Lung microvascular endothelial cell (primary cell): ENCODE data around the gene PHACTR1. TPM values are rescaled to one million over a fixed set of nuclear protein-coding genes. Genes with fewer than 3 reads are reported as not detected.
"Not testable (repeated sequence)": the region's sequence is repeated elsewhere in the genome, so short reads cannot be mapped to it uniquely, and the experiment has no call there.

Source experiments
- DNase-seq, 2 donors: peaks; one replicate each; pipeline versions ENCODE4 v3.0.0 to v3.0.0-alpha.2; 2010; ENCODE audit warnings: low read depth in 2 of 2
- total RNA-seq: library from RNA; depleted of rRNA; stranded (reverse); fragments of >200 nt; gene quantifications from 2 replicates; pipeline ENCODE4 v1.2.1, GENCODE V29; 2014

PHACTR1 gene
- total RNA-seq, 1 donor from 2014 or later: 0.40 TPM

- no peak for DNase-seq
These were observed 517.6 kb downstream of the PHACTR1 start for GRCh38 chr6:13234130-13234529.

DNA sequence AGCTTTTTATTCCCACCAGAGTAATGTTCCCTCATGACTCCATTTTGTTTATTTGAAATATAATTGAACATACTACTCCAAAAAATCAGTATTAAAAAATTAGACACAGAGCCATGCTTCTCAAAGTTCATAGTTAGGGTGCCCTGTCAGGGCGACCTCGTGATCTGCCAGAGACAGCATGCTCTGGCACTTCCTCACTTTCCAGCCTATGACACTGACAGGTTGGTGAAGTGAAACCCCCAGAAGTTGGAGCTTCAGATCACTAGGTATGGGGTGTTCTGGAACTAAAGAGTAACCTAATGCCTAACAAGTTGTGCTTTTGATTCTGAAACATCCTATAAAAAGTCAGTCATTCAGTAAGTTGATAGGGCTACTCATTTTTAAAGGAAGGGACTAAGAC is 518.8 kb downstream of the PHACTR1 start:
- no peak for DNase-seq

DNA sequence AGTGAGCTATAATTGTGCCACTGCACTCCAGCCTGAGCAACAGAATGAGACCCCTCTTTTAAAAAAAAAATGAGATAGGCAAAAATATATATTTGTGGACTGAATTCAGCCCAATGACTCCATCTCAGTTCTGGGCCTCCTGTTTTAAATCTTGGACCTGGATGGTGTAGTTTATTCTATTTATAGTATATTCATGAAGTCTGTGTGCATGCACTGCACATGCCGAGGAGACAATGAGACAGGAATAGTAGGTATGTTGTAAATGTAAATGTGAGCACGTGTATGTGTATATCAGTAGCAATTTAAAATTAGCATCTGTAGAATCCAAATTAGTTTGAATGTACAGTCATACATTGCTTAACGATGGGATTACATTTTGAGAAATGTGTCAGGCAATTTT is 520.8 kb downstream of the PHACTR1 start:
- DNase-seq: no peak

DNA sequence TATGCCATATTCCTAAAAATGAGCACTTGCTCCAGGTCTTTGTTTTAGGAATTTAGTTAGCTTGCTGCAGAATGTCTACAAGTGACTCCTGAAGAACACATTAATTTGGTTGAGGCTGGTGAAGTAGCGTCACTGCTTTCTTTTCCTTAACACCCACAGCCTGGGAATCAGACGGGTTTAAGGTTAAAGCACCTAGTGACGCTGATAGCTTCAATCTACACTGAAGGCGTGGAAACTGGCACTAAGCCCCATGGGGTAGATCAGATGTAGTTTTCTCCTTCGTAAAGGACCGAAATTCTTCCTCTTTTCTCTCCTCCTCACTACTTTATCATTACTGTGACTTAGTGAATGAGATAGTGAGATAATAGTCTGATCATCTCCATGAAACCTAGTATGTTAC is 521.5 kb downstream of the PHACTR1 start:
- no peak for DNase-seq

DNA sequence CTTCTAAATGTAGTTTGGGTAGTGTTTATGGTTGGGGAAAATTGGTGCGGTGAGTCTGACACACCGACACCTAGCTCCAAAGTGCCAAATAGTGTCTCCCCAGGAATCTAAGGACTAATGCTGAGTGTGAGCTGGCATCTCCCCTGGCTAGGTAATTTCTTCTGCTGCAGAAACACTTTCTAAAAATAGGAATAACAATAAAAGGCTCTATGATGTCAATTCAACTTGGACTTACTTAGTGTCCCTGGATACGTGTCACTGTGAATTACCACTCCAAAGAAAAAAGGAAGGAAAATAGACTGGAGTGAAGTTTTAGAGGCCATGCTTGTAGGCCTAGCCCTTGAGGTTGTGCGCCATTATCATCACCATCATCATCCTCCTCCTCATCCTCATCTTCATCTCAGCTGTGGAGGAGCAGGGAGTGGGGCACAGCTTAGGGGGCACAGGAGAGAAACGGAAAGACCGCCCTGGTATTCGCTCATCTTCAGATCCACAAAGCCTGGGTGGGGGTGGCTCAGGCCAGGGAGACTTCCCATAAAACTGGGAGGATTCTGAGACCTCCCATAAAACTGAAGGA is 522.2 kb downstream of the PHACTR1 start:
- no peak for DNase-seq

DNA sequence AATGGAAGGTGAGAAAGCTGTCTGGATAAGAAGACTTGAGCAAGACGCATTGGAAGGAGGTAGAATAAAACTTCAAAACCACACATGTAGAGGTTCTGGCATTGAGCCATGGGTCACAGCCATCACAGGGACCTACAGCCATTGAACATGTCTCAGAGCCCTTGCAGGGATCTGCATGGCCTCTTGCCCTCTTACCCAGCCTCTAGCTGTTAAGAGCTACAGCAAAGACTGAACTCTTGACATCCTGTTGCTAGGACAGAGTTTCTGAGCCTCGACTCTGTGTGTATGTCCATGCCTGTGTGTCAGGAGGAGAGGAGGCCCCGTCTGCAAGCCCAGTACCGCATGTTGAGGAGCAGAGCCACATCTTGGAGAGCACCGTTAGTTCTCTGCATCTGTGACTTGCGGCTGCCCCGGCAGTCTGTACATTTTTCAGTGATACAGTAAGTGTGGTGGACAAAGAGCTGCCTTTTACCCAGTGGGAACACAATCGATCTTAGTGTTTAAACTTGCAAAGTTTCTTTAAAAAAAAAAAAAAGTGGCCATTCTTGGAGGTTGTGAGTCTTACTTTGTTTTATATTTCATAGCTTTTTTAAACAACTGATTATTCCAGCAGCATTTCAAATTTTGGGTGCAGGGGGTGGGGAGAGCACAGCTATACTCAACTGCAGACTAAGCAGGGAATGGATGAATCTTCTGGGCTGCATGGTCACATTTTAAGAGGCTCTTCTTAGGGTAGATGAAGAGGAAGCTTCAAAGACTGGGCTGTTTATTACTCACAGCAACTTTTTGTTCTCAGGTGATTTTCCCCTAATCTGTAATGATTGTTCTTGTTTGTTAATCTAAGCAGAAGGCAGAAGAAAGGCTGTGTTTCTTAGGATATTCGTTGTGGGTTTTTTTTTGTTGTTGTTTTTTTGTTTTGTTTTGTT is 523.2 kb downstream of the PHACTR1 start:
- no peak for DNase-seq

DNA sequence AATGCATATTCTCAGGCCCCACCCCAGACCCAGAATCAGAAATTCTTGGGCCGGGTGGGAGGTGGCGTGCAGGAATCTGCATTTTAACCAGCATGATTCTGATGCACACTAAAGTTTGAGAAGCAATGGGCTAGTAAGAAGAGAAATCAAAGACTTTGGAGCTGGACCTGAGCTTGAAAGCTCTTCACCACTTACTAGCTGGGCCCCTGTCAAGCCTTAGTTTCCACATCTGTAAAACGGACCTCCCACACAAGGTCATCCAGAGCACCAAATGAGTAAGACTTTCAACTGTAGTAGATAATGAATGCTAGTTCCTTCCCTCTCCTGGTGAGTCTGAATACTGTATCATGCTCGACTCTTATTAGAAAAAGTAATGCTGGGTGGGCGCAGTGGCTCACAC is 524.8 kb downstream of the PHACTR1 start:
- DNase-seq: no peak

DNA sequence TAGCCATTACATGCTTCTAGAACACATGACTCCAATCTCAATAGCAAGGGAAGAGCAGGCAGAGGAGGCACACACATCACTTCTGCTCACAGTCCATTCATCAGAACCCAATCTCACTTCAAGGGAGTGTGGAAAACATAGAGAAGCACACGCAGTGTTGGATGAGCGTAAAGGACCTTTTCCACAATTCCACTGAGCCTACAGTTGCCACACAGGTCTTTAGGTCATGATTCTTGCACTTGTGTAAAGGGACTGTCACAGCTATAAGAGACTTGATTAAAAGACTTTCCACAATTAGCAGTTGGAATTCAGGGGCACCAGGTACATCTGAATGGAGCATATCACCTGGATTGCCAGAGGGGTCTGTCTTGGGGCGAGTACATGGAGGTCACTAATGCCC is 525.6 kb downstream of the PHACTR1 start:
- no peak for DNase-seq

DNA sequence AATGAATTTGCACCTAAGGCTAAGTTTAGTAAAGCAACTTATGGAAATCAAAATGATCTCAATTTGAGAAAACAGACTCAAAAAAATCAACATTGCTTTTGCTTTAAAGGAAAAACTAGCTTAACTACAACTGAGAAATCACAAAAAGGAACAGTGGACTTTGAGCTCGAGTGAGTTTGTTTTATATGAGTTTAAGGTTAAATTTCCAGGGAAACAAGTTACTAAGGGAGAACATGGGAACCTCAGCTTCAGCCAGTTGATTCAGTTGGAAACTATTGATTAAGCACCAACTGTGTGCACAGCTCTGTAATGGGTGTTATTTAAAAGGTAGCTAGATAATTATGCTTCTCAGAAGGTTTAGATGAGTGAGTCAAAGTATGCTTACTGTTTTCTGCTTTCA is 526.0 kb downstream of the PHACTR1 start:
- no peak for DNase-seq

- peak in 1 of 2 donors; percentile 23 for DNase-seq
These were observed 526.5 kb downstream of the PHACTR1 start for GRCh38 chr6:13243033-13243432.

DNA sequence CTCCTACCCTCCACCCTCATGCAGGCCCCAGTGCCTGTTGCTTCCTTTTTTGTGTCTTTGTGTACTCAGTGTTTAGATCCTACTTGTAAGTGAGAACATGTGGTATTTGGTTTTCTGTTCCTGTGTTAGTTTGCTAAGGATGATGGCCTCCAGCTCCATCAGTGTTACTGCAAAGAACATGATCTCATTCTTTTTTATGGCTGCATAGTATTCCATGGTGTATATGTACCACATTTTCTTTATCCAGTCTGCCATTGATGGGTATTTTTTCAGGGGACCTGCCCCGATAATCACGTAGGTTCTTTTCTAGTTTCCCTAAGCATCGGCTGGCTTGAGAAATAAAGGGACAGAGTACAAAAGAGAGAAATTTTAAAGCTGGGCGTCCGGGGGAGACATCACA is 527.2 kb downstream of the PHACTR1 start:
- DNase-seq: not testable (repeated sequence)

DNA sequence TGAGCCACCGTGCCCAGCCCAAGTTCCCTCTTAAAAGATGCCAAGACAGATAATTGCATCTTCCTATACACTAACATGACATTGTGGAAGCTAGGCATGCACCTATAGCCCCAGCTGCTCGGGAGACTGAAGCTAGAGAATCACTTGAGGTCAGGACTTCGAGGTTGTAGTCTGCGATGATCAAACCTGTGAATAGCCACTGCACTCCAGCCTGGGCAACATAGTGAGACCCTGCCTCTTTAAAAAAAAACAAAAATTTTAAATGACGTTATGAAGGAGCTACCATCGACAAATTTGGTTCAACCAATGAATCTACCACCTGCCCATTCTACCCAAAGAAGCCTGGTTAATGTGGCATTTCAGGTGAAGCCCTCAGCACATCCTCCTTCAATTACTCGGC is 531.1 kb downstream of the PHACTR1 start:
- no peak for DNase-seq

DNA sequence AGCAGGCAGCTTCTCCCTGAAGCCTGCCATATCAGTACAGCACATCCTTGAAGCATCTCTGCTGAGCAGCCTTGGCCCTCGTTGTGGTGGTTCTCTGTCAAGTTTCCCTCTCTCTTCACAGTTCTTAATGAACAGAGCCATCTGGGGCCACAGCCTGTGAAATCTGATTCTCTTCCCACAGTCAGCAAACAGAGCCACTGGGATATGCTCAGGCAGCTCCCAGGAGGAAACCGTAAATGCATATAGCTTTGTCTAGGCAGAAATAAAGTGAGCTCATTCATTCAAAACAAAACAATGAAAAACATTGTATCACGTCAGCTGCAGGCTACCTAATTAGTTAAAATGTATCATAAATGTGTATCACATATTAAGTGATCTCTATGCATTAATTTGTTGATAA is 531.5 kb downstream of the PHACTR1 start:
- peak; percentile 10 to 29 for DNase-seq

DNA sequence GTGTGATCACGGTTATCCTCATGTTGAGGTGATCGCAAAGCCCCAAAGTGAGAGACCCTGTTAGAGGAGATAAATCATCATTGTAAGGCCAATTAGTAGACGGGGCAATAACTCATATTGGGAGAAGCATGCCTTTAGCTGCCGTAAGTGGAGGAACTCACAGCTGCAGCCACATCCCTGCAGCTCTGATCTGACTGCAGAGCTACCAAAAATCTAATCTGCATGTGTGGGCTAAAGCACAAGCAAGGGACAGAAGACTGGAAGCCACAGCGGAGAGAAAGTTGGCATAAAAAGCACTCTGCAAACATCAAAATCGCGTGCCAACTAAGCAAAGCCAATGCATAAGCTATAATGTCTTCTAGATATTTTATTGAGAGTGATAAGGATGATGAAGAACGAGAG is 532.0 kb downstream of the PHACTR1 start:
- DNase-seq: no peak

DNA sequence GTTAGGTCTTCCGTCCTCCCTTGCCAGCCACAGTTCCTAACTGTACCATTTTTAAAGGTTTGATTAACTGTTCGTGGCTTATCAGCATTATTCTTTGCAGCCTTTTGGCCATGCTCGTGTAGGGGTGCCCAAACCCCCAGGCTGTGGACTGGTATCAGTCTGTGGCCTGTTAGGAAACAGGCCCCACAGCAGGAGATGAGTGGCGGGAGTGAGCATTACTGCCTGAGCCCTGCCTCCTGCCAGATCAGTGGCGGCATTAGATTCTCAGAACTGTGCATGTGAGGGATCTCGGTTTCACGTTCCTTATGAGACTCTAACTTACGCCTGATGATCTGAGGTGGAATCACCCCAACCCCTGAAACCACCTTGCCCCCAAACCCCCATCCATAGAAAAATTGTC is 532.4 kb downstream of the PHACTR1 start:
- no peak for DNase-seq

- DNase-seq: no peak
These were observed 533.2 kb downstream of the PHACTR1 start for GRCh38 chr6:13249817-13250216.

DNA sequence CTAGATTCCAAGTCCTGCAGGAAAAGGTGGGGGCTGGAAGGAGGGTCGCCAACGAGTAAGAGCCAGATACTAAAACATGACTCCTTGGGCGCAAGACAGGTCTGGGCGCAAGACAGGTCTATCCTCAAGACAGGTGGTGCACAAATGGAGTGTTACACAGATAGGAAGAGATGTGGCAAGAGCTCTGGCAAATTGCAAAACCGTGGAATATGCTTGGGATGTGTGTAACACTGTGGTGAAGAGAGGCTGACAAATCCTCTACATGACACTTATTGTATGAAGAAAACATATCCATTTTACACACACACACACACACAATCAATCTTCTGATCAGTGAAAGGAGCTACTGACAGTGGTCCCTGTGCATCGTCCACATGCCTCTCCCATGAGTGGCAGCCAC is 534.1 kb downstream of the PHACTR1 start:
- no peak for DNase-seq

- no peak for DNase-seq
These were observed 534.7 kb downstream of the PHACTR1 start for GRCh38 chr6:13251242-13251641.

- no peak for DNase-seq
These were observed 536.2 kb downstream of the PHACTR1 start for GRCh38 chr6:13252790-13253189.

- DNase-seq: no peak
These were observed 536.7 kb downstream of the PHACTR1 start for GRCh38 chr6:13253272-13253671.

DNA sequence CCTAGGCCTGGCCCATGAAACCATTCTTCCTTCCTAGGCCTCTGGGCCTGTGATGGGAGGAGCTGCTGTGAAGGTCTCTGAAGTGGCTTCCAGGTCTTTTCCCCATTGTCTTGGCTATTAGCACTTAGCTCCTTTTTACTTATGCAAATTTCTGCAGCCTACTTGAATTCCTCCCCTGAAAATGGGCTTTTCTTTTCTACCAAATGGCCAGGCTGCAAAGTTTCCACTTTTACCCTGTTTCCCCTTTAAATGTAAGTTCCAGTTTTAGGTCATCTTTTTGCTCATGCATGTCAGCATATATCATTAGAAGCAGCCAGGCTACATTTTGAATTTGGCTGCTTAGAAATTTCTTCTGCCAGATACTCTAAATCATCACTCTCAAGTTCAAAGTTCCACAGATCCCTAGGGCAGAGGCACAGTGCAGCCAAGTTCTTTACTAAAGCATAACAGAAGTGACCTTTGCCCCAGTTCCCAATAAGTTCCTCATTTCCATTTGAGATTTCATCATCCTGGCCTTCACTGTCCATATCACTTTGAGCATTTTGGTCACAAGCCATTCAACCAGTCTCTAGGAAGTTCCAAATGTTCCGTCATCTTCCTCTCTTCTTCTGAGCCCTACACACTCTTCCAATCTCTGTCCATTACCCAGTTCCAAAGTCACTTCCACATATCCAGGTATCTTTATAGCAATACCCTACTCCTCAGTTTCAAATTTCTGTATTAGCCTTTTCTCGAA is 539.9 kb downstream of the PHACTR1 start:
- no peak for DNase-seq

DNA sequence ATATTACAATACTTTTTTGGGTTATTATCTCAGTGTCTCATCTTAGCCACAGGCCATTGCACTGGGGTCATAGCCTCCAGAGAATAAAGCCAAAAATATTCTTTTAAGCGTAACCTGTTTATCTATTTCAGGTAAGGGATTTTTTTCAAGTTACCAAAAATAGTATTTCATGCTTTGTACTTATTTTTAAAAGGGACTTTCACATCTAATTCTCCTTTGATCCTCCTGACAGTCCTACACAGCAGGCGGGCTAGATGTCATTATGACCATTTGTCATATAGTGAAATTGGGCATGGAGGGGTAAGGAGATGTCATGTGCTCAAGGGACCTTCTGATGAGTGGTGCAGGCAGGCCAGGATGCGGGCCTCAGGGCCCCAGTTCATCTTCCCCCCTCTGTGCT is 542.8 kb downstream of the PHACTR1 start:
- DNase-seq: no peak
